ENCODE results near the gene KIAA0586. TPM values are rescaled to one million over a fixed set of nuclear protein-coding genes. Genes with fewer than 3 reads are reported as not detected.
A peak's percentile ranks its signal among the peaks of the same experiment; 100 is the strongest.

The KIAA0586 gene
- total RNA-seq, 1 experiment from 2014 or later, result 23.5 TPM

DNA sequence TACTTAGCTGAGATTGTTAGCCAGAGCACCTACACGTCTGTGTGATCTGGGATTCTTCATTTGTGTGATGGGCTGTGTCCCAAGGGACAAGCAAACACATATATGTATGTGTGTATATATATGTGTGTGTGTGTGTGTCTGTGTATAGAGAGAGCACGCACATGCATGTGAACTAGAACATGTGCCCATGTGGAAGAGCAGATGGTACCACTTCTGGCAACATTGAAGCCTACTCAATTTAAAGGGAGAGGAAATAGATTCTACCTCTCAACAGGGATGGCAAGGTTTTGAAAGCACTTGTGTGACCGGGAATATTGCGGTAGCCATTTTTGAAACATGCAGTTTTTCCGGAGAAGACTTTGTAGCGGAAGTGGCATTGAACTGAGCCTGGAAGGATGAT, 30.4 kb upstream of the KIAA0586 start:
- ChIA-PET POLR2A (interaction anchor here (1.5 to 2.5 kb wide), 2 partner anchors 99 to 152 kb away, joined by 5 to 9 read pairs; partner anchors contain the start of genes ARID4A and PSMA3), CTCF (interaction anchor here (1.8 to 1.9 kb wide), 2 partner anchors 11 to 98 kb away, joined by 10 to 12 read pairs; partner anchors contain the start of gene ARID4A)
- H3K4me1 Mint-ChIP-seq, result peaks cover 31% of the 10 kb centered on the region
- peaks cover 31% of the 10 kb centered on the region for H3K27me3 Mint-ChIP-seq (ENCODE audit: low read depth)
- H3K9me3 Mint-ChIP-seq, result no peaks in the 10 kb centered on the region
- no peaks in the 10 kb centered on the region for H3K36me3 Mint-ChIP-seq
- no peak overlapping the region for H3K4me3 Mint-ChIP-seq
- TF ChIP-seq KAT7 (CRISPR knock-in tag; IDR thresholded peaks at IDR 0.05; ENCODE audit: borderline replicate concordance) (no peak), ZNF263 (CRISPR knock-in tag; IDR thresholded peaks at IDR 0.05; ENCODE audit: low read depth) (no peak), ZNF317 (CRISPR knock-in tag; IDR thresholded peaks at IDR 0.05; ENCODE audit: borderline replicate concordance, low read depth) (no peak), RELA (CRISPR knock-in tag; IDR thresholded peaks at IDR 0.05; ENCODE audit: borderline replicate concordance) (no peak), ZBTB21 (CRISPR knock-in tag; IDR thresholded peaks at IDR 0.05; ENCODE audit: borderline replicate concordance) (no peak), CBFB (CRISPR knock-in tag; IDR thresholded peaks at IDR 0.05; ENCODE audit: low read depth) (no peak), NR3C1 (CRISPR knock-in tag; conservative IDR thresholded peaks at IDR 0.05; ENCODE audit: low read depth) (no peak), MXD4 (CRISPR knock-in tag; IDR thresholded peaks at IDR 0.05; ENCODE audit: borderline replicate concordance) (no peak)
- DNase-seq (ENCODE audit: low spot score) (no peak), ATAC-seq (no peak)
- no peak overlapping the region for H3K27ac Mint-ChIP-seq

DNA sequence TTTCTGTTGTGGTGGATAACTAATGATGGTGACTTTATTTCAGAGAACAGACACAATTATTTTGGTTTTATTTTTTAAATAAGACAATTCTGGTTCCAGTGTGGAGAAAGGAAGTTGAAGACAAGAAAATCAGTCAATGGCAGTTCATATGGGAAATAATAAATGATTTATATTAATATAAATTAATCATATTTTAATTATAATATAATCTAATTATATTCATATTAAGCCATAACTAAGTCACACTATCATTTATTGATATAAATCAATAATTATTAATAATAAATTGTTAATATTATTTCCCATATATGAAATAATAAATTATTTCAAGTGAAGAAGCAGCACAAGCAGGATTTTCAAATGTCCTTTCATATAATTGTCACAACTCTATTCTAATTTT, 29.0 kb upstream of the KIAA0586 start:
- Mint-ChIP-seq H3K4me1 (peaks cover 31% of the 10 kb centered on the region), H3K4me3 (no peak overlapping the region), H3K27ac (no peak overlapping the region), H3K36me3 (no peaks in the 10 kb centered on the region), H3K9me3 (no peaks in the 10 kb centered on the region), H3K27me3 (ENCODE audit: low read depth) (peaks cover 31% of the 10 kb centered on the region)
- no peak for DNase-seq (ENCODE audit: low spot score)
- ATAC-seq, result no peak
- ChIA-PET CTCF (no interaction called here), POLR2A (no interaction called here)
- TF ChIP-seq, protein P1, sequence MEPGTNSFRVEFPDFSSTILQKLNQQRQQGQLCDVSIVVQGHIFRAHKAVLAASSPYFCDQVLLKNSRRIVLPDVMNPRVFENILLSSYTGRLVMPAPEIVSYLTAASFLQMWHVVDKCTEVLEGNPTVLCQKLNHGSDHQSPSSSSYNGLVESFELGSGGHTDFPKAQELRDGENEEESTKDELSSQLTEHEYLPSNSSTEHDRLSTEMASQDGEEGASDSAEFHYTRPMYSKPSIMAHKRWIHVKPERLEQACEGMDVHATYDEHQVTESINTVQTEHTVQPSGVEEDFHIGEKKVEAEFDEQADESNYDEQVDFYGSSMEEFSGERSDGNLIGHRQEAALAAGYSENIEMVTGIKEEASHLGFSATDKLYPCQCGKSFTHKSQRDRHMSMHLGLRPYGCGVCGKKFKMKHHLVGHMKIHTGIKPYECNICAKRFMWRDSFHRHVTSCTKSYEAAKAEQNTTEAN (CRISPR knock-in tag; IDR thresholded peaks at IDR 0.05), result no peak
- TF ChIP-seq HMGA2 (CRISPR knock-in tag; IDR thresholded peaks at IDR 0.05), result peak; percentile 94

DNA sequence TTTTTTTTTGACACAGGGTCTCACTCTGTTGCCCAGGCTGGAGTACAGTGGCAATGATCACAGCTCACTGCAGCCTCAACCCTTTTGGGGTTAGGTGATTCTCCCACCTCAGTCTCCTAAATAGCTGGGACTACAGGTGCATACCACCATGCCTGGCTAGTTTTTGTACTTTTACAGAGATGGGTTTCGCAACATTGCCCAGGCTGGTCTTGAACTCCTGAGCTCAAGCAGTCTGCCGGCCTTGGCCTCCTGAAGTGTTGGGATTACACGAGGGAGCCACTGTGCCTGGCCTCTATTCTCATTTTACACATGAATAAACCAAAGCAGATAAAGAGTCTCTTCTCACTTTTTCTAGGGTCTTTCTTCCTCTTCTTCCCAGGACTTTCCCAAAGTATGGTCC, 28.6 kb upstream of the KIAA0586 start:
- TF ChIP-seq ESRRA (CRISPR knock-in tag; IDR thresholded peaks at IDR 0.05; ENCODE audit: borderline replicate concordance) (no peak), PRRX2 (CRISPR knock-in tag; IDR thresholded peaks at IDR 0.05) (no peak), FOXP1 (CRISPR knock-in tag; IDR thresholded peaks at IDR 0.05; ENCODE audit: borderline replicate concordance) (no peak), RORB (CRISPR knock-in tag; IDR thresholded peaks at IDR 0.05) (no peak), OVOL2 (CRISPR knock-in tag; IDR thresholded peaks at IDR 0.05; ENCODE audit: borderline replicate concordance) (no peak), TCF7 (CRISPR knock-in tag; IDR thresholded peaks at IDR 0.05; ENCODE audit: low read depth) (no peak), SP1 (CRISPR knock-in tag; conservative IDR thresholded peaks at IDR 0.05) (no peak), ZNF671 (CRISPR knock-in tag; IDR thresholded peaks at IDR 0.05) (no peak), KAT7 (CRISPR knock-in tag; IDR thresholded peaks at IDR 0.05; ENCODE audit: borderline replicate concordance) (no peak), ETV6 (CRISPR knock-in tag; IDR thresholded peaks at IDR 0.05) (no peak), ZNF121 (CRISPR knock-in tag; IDR thresholded peaks at IDR 0.05) (no peak)
- TF ChIP-seq, protein P2, sequence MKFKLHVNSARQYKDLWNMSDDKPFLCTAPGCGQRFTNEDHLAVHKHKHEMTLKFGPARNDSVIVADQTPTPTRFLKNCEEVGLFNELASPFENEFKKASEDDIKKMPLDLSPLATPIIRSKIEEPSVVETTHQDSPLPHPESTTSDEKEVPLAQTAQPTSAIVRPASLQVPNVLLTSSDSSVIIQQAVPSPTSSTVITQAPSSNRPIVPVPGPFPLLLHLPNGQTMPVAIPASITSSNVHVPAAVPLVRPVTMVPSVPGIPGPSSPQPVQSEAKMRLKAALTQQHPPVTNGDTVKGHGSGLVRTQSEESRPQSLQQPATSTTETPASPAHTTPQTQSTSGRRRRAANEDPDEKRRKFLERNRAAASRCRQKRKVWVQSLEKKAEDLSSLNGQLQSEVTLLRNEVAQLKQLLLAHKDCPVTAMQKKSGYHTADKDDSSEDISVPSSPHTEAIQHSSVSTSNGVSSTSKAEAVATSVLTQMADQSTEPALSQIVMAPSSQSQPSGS (CRISPR knock-in tag; IDR thresholded peaks at IDR 0.05; ENCODE audit: borderline replicate concordance, low read depth), result no peak
- TF ChIP-seq, protein P3, sequence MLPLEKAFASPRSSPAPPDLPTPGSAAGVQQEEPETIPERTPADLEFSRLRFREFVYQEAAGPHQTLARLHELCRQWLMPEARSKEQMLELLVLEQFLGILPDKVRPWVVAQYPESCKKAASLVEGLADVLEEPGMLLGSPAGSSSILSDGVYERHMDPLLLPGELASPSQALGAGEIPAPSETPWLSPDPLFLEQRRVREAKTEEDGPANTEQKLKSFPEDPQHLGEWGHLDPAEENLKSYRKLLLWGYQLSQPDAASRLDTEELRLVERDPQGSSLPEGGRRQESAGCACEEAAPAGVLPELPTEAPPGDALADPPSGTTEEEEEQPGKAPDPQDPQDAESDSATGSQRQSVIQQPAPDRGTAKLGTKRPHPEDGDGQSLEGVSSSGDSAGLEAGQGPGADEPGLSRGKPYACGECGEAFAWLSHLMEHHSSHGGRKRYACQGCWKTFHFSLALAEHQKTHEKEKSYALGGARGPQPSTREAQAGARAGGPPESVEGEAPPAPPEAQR (CRISPR knock-in tag; IDR thresholded peaks at IDR 0.05), result no peak
- TF ChIP-seq, protein P4, sequence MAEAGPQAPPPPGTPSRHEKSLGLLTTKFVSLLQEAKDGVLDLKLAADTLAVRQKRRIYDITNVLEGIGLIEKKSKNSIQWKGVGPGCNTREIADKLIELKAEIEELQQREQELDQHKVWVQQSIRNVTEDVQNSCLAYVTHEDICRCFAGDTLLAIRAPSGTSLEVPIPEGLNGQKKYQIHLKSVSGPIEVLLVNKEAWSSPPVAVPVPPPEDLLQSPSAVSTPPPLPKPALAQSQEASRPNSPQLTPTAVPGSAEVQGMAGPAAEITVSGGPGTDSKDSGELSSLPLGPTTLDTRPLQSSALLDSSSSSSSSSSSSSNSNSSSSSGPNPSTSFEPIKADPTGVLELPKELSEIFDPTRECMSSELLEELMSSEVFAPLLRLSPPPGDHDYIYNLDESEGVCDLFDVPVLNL (CRISPR knock-in tag; IDR thresholded peaks at IDR 0.05; ENCODE audit: borderline replicate concordance, low read depth), result no peak
- TF ChIP-seq, protein P5, sequence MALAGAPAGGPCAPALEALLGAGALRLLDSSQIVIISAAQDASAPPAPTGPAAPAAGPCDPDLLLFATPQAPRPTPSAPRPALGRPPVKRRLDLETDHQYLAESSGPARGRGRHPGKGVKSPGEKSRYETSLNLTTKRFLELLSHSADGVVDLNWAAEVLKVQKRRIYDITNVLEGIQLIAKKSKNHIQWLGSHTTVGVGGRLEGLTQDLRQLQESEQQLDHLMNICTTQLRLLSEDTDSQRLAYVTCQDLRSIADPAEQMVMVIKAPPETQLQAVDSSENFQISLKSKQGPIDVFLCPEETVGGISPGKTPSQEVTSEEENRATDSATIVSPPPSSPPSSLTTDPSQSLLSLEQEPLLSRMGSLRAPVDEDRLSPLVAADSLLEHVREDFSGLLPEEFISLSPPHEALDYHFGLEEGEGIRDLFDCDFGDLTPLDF (CRISPR knock-in tag; IDR thresholded peaks at IDR 0.05), result no peak
- TF ChIP-seq, protein P6, sequence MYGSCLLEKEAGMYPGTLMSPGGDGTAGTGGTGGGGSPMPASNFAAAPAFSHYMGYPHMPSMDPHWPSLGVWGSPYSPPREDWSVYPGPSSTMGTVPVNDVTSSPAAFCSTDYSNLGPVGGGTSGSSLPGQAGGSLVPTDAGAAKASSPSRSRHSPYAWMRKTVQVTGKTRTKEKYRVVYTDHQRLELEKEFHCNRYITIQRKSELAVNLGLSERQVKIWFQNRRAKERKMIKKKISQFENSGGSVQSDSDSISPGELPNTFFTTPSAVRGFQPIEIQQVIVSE (CRISPR knock-in tag; IDR thresholded peaks at IDR 0.05; ENCODE audit: borderline replicate concordance), result no peak
- TF ChIP-seq, protein P7, sequence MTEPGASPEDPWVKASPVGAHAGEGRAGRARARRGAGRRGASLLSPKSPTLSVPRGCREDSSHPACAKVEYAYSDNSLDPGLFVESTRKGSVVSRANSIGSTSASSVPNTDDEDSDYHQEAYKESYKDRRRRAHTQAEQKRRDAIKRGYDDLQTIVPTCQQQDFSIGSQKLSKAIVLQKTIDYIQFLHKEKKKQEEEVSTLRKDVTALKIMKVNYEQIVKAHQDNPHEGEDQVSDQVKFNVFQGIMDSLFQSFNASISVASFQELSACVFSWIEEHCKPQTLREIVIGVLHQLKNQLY (CRISPR knock-in tag; IDR thresholded peaks at IDR 0.05), result no peak
- POLR2A ChIA-PET, result no interaction called here
- H3K27ac Mint-ChIP-seq, result no peak overlapping the region
- peaks cover 31% of the 10 kb centered on the region for H3K27me3 Mint-ChIP-seq (ENCODE audit: low read depth)
- H3K9me3 Mint-ChIP-seq, result no peaks in the 10 kb centered on the region
- ATAC-seq (no peak), DNase-seq (ENCODE audit: low spot score) (no peak)
- peaks cover 31% of the 10 kb centered on the region for H3K4me1 Mint-ChIP-seq
- CTCF ChIA-PET, result no interaction called here
- no peak overlapping the region for H3K4me3 Mint-ChIP-seq
- no peaks in the 10 kb centered on the region for H3K36me3 Mint-ChIP-seq
